ENCODE measurements around the gene NLRP8. TPM values are rescaled to one million over a fixed set of nuclear protein-coding genes. Genes with fewer than 3 reads are reported as not detected.
"Not testable (repeated sequence)": the region's sequence is repeated elsewhere in the genome, so short reads cannot be mapped to it uniquely, and the experiment has no call there.

Gene NLRP8
- total RNA-seq, 1 donor: not detected

GRCh38 chr19:56014765-56015164, 67.1 kb downstream of the NLRP8 start:
- DNase-seq (ENCODE audit: insufficient read length, low spot score, missing footprints): no peak
- H3K4me2 ChIP-seq (ENCODE audit: insufficient read depth, low read length): no peak overlapping the region
- H3K4me1 ChIP-seq (ENCODE audit: insufficient read depth, low read length): no peaks in the 10 kb centered on the region
- no peaks in the 10 kb centered on the region for H4K20me1 ChIP-seq (ENCODE audit: insufficient read depth, low read length)
- no peak for TF ChIP-seq CTCF (IDR thresholded peaks at IDR 0.05; ENCODE audit: extremely low read depth, low read depth, low read length)
- H3K36me3 ChIP-seq (ENCODE audit: insufficient read depth, low read length): no peaks in the 10 kb centered on the region
- H3K27me3 ChIP-seq (ENCODE audit: insufficient read depth, low read length): no peaks in the 10 kb centered on the region
- no peak overlapping the region for H3K27ac ChIP-seq (ENCODE audit: low read depth, low read length)
- no peaks in the 10 kb centered on the region for H3K79me2 ChIP-seq (ENCODE audit: insufficient read depth, low read length)
- H2AFZ ChIP-seq (ENCODE audit: low read length): no peak overlapping the region
- H3K4me3 ChIP-seq (ENCODE audit: insufficient read depth, low read length): no peak overlapping the region
- peaks cover 3% of the 10 kb centered on the region for H3K9me3 ChIP-seq (ENCODE audit: low read depth, low read length)

DNA sequence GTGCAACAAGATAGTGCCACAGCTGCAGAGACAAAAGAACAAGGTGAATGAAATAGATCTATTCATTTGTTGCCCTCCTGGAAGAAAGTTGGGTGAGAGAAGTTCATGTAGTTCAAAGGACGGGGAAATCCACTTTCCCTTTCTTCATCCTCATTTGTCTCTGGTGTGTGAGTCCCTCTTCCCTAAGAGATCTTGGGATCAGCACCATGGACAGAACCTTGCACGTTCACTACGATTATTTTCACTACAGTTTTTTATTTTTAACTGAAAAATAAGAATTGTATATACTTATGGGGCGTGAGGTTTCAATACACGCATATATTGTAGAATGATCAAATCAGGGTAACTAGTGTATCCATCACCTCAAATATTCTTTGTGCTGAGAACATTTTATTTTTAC, 68.1 kb downstream of the NLRP8 start:
- no peaks in the 10 kb centered on the region for H3K79me2 ChIP-seq (ENCODE audit: insufficient read depth, low read length)
- H3K4me3 ChIP-seq (ENCODE audit: insufficient read depth, low read length): no peak overlapping the region
- no peaks in the 10 kb centered on the region for H3K27me3 ChIP-seq (ENCODE audit: insufficient read depth, low read length)
- no peaks in the 10 kb centered on the region for H3K4me1 ChIP-seq (ENCODE audit: insufficient read depth, low read length)
- H4K20me1 ChIP-seq (ENCODE audit: insufficient read depth, low read length): no peaks in the 10 kb centered on the region
- no peaks in the 10 kb centered on the region for H3K9me3 ChIP-seq (ENCODE audit: low read depth, low read length)
- TF ChIP-seq CTCF (IDR thresholded peaks at IDR 0.05; ENCODE audit: extremely low read depth, low read depth, low read length): no peak
- no peak overlapping the region for H3K4me2 ChIP-seq (ENCODE audit: insufficient read depth, low read length)
- no peak overlapping the region for H3K27ac ChIP-seq (ENCODE audit: low read depth, low read length)
- no peak overlapping the region for H2AFZ ChIP-seq (ENCODE audit: low read length)
- H3K36me3 ChIP-seq (ENCODE audit: insufficient read depth, low read length): no peaks in the 10 kb centered on the region
- DNase-seq (ENCODE audit: insufficient read length, low spot score, missing footprints): no peak

DNA sequence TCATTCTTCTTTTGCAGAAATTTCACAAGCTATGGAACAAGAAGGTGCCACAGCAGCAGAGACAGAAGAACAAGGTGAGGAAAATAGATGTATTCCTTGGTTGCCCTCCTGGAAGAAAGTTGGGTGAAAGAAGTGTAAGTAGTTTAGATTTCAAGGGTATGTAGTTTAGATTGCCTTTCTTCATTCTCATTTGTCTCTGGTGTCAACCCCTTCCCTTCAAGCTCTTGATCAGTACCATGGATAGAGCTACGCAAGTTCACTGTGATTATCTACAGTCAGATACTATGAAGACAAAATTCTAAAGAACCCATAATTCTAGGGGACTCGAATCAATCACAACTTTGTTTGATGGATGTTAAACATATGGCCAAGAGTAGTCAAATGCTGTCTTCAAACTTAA, 71.7 kb downstream of the NLRP8 start:
- H3K9me3 ChIP-seq (ENCODE audit: low read depth, low read length); DNase-seq (ENCODE audit: insufficient read length, low spot score, missing footprints); H3K4me3 ChIP-seq (ENCODE audit: insufficient read depth, low read length); H3K27ac ChIP-seq (ENCODE audit: low read depth, low read length); H3K4me2 ChIP-seq (ENCODE audit: insufficient read depth, low read length); H2AFZ ChIP-seq (ENCODE audit: low read length); H3K36me3 ChIP-seq (ENCODE audit: insufficient read depth, low read length); H4K20me1 ChIP-seq (ENCODE audit: insufficient read depth, low read length); H3K27me3 ChIP-seq (ENCODE audit: insufficient read depth, low read length); H3K79me2 ChIP-seq (ENCODE audit: insufficient read depth, low read length); H3K4me1 ChIP-seq (ENCODE audit: insufficient read depth, low read length): not testable (repeated sequence)

DNA sequence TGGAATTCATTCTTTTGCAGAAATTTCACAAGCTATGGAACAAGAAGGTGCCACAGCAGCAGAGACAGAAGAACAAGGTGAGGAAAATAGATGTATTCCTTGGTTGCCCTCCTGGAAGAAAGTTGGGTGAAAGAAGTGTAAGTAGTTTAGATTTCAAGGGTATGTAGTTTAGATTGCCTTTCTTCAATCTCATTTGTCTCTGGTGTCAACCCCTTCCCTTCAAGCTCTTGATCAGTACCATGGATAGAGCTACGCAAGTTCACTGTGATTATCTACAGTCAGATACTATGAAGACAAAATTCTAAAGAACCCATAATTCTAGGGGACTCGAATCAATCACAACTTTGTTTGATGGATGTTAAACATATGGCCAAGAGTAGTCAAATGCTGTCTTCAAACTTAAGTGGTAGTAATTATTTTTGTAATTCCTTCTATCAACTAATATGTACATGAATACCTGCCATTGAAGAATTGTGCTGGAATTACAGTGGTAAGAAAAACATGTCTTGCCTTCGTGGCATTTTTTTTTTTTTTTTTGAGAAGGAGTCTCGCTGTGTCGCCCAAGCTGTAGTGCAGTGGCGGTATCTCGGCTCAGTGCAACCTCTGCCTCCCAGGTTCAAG, 72.8 kb downstream of the NLRP8 start:
- not testable (repeated sequence) for H3K36me3 ChIP-seq (ENCODE audit: insufficient read depth, low read length); H2AFZ ChIP-seq (ENCODE audit: low read length); H3K4me2 ChIP-seq (ENCODE audit: insufficient read depth, low read length); H3K4me1 ChIP-seq (ENCODE audit: insufficient read depth, low read length); H3K4me3 ChIP-seq (ENCODE audit: insufficient read depth, low read length); H3K27me3 ChIP-seq (ENCODE audit: insufficient read depth, low read length); H4K20me1 ChIP-seq (ENCODE audit: insufficient read depth, low read length); DNase-seq (ENCODE audit: insufficient read length, low spot score, missing footprints); H3K27ac ChIP-seq (ENCODE audit: low read depth, low read length); H3K79me2 ChIP-seq (ENCODE audit: insufficient read depth, low read length); H3K9me3 ChIP-seq (ENCODE audit: low read depth, low read length)

- Histone ChIP-seq H3K27me3 (ENCODE audit: insufficient read depth, low read length) (no peaks in the 10 kb centered on the region), H2AFZ (ENCODE audit: low read length) (no peak overlapping the region), H3K36me3 (ENCODE audit: insufficient read depth, low read length) (no peaks in the 10 kb centered on the region), H3K4me1 (ENCODE audit: insufficient read depth, low read length) (no peaks in the 10 kb centered on the region), H3K79me2 (ENCODE audit: insufficient read depth, low read length) (no peaks in the 10 kb centered on the region), H3K27ac (ENCODE audit: low read depth, low read length) (no peak overlapping the region), H3K4me2 (ENCODE audit: insufficient read depth, low read length) (no peak overlapping the region), H4K20me1 (ENCODE audit: insufficient read depth, low read length) (no peaks in the 10 kb centered on the region), H3K4me3 (ENCODE audit: insufficient read depth, low read length) (no peak overlapping the region), H3K9me3 (ENCODE audit: low read depth, low read length) (no peaks in the 10 kb centered on the region)
- TF ChIP-seq CTCF (IDR thresholded peaks at IDR 0.05; ENCODE audit: extremely low read depth, low read depth, low read length): no peak
- no peak for DNase-seq (ENCODE audit: insufficient read length, low spot score, missing footprints)
These were observed 79.1 kb downstream of the NLRP8 start for GRCh38 chr19:56026769-56027168.

Other genes with a start within 250 kb of the NLRP8 start
- not detected in 2 replicates for gene NLRP9, start 209.4 kb upstream of the NLRP8 start, total RNA-seq
- gene RFPL4A, start 188.7 kb upstream of the NLRP8 start, total RNA-seq: not detected in 2 replicates
- gene RFPL4AL1, start 178.7 kb upstream of the NLRP8 start, total RNA-seq: not detected in 2 replicates
- gene NLRP11, start 115.8 kb upstream of the NLRP8 start, total RNA-seq: not detected in 2 replicates
- not detected in 2 replicates for gene NLRP4, start 111.3 kb upstream of the NLRP8 start, total RNA-seq
- gene NLRP13, start 15.5 kb upstream of the NLRP8 start, total RNA-seq: not detected in 2 replicates
- not detected in 2 replicates for gene NLRP5, start 38.9 kb downstream of the NLRP8 start, total RNA-seq
- gene ZNF787, start 173.5 kb downstream of the NLRP8 start, total RNA-seq: 23.6 and 27.5 TPM in 2 replicates
- gene ZNF444, start 193.5 kb downstream of the NLRP8 start, total RNA-seq: 13.0 and 16.6 TPM in 2 replicates
- not detected in 2 replicates for gene GALP, start 228.2 kb downstream of the NLRP8 start, total RNA-seq
- under 0.01 TPM in 1 of 2 replicates, not detected in the other for gene ZSCAN5B, start 250.0 kb downstream of the NLRP8 start, total RNA-seq